Vagina (tissue), 2 donors: ENCODE measurements around the gene FAM3B.

Experiments
- POLR2A ChIP-seq, 2 donors: fragments of 450-650 bp; IDR thresholded peaks; one replicate each; pipeline ENCODE4 v1.6.1; 2017; ENCODE audit warnings: antibody characterized with exemption in 2 of 2, mild to moderate bottlenecking in 2 of 2, moderate library complexity in 2 of 2
- POLR2AphosphoS5 ChIP-seq, 2 donors: sonication (generic); formaldehyde crosslinking; IDR thresholded peaks; one replicate each; pipeline ENCODE4 v1.9.0; 2017; ENCODE audit warnings: antibody characterized with exemption in 2 of 2, mild to moderate bottlenecking in 2 of 2, low read depth in 1 of 2; ENCODE audit not compliant: insufficient read depth in 1 of 2
- TF ChIP-seq, protein P1 (sequence below), 3 experiments: fragments of 450-650 bp in 2 of 3; fragments of 200-600 bp in 1 of 3; sonication (generic) in 1 of 3; IDR thresholded peaks; one replicate each; pipeline ENCODE4 v1.5.1; 2017 to 2019; ENCODE audit warnings: antibody characterized with exemption in 3 of 3, mild to moderate bottlenecking in 2 of 3, moderate library complexity in 2 of 3

DNA sequence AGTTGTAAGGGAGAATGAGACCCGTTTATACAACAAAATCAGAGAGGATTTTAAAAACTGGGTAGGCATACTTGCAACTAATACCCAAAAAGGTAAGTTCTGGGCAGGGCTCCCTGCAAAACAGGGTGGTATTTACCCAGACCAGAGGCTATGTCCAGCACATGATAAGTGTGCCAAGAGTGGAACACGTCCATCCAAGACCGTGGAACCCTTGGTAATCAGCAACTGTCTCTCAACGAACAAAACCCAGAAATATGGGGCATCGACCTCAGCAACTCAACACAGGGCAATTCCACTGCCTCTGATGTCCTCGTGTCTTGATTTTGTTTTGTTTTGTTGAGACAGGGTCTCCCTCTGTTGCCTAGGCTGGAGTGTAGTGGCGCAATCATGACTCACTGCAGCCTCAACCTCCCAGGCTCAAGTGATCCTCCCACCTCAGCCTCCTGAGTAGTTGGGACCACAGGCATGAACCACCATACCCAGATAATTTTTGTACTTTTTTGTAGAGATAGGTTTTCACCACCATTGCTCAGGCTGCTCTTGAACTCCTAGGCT, 82.7 kb downstream of the FAM3B start:
- TF ChIP-seq, protein P1, sequence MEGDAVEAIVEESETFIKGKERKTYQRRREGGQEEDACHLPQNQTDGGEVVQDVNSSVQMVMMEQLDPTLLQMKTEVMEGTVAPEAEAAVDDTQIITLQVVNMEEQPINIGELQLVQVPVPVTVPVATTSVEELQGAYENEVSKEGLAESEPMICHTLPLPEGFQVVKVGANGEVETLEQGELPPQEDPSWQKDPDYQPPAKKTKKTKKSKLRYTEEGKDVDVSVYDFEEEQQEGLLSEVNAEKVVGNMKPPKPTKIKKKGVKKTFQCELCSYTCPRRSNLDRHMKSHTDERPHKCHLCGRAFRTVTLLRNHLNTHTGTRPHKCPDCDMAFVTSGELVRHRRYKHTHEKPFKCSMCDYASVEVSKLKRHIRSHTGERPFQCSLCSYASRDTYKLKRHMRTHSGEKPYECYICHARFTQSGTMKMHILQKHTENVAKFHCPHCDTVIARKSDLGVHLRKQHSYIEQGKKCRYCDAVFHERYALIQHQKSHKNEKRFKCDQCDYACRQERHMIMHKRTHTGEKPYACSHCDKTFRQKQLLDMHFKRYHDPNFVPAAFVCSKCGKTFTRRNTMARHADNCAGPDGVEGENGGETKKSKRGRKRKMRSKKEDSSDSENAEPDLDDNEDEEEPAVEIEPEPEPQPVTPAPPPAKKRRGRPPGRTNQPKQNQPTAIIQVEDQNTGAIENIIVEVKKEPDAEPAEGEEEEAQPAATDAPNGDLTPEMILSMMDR (IDR thresholded peaks at IDR 0.05) = no peak
- TF ChIP-seq POLR2AphosphoS5 (IDR thresholded peaks at IDR 0.05; ENCODE audit: insufficient read depth in 1 of 2, low read depth in 1 of 2) (no peak), POLR2A (IDR thresholded peaks at IDR 0.05) (no peak)
